Hematopoietic multipotent progenitor cell treated with erythropoietin and hydrocortisone succinate and interleukin-3 and kit ligand, for 4 days (in vitro differentiated cells): ENCODE results near the gene EIF5A.
"Not testable (repeated sequence)": the region's sequence is repeated elsewhere in the genome, so short reads cannot be mapped to it uniquely, and the experiment has no call there.

Source experiments
- DNase-seq: peaks from one replicate; pipeline ENCODE4 v3.0.0-alpha.2; 2015

Gene EIF5A

GRCh38 chr17:7332600-7333069 lies 25.2 kb downstream of the EIF5A start:
- DNase-seq, result peak; percentile 50

GRCh38 chr17:7334938-7335538 lies 27.6 kb downstream of the EIF5A start:
- DNase-seq, result no peak

- DNase-seq, result not testable (repeated sequence)
These were observed 28.3 kb downstream of the EIF5A start for GRCh38 chr17:7335765-7336164.

- DNase-seq, result peak; percentile 93
These were observed 29.1 kb downstream of the EIF5A start, which contains the start of gene ACAP1 for GRCh38 chr17:7336240-7337175. ACAP1 (plus strand) TSS chr17:7336529; CDS start chr17:7336735, 206 bp downstream.

GRCh38 chr17:7337600-7337999 lies 30.2 kb downstream of the EIF5A start:
- not testable (repeated sequence) for DNase-seq

- DNase-seq, result peak; percentile 34
These were observed 32.8 kb downstream of the EIF5A start for GRCh38 chr17:7340179-7340578.

GRCh38 chr17:7341842-7342241 lies 34.4 kb downstream of the EIF5A start:
- DNase-seq, result no peak

GRCh38 chr17:7343250-7343649 lies 35.8 kb downstream of the EIF5A start:
- no peak for DNase-seq

- no peak for DNase-seq
These were observed 39.6 kb downstream of the EIF5A start for GRCh38 chr17:7346761-7347614.

GRCh38 chr17:7347630-7348477 lies 40.4 kb downstream of the EIF5A start:
- no peak for DNase-seq

- DNase-seq, result no peak
These were observed 41.2 kb downstream of the EIF5A start for GRCh38 chr17:7348478-7349242.

- DNase-seq, result peak; percentile 85
These were observed 44.5 kb downstream of the EIF5A start, which contains the start of gene KCTD11 for GRCh38 chr17:7351665-7352502. KCTD11 (plus strand) TSS chr17:7352162.

- no peak for DNase-seq
These were observed 45.1 kb downstream of the EIF5A start for GRCh38 chr17:7352503-7352889.

- DNase-seq, result no peak
These were observed 45.6 kb downstream of the EIF5A start for GRCh38 chr17:7352910-7353635.

GRCh38 chr17:7354262-7354843 lies 46.9 kb downstream of the EIF5A start:
- no peak for DNase-seq

- DNase-seq, result peak; percentile 76
These were observed 47.6 kb downstream of the EIF5A start, which contains the start of gene TMEM95 for GRCh38 chr17:7355053-7355452. TMEM95 (plus strand) TSS chr17:7355156; CDS start chr17:7355205, 49 bp downstream.

- DNase-seq, result no peak
These were observed 48.1 kb downstream of the EIF5A start for GRCh38 chr17:7355573-7355972.

- peak; percentile 91 for DNase-seq
These were observed 48.7 kb downstream of the EIF5A start for GRCh38 chr17:7356072-7356549.

- DNase-seq, result no peak
These were observed 49.3 kb downstream of the EIF5A start for GRCh38 chr17:7356756-7357155.
